HG03342 (cell line): ENCODE results near the gene POP4.
"Not testable (repeated sequence)": the region's sequence is repeated elsewhere in the genome, so short reads cannot be mapped to it uniquely, and the experiment has no call there.

Source experiments
- ATAC-seq: cut with Tn5 transposase; IDR thresholded peaks from one replicate; pipeline ENCODE4 v1.9.1; 2021; ENCODE audit warnings: mild to moderate bottlenecking, moderate library complexity; ENCODE audit not compliant: unreplicated experiment

POP4 gene

GRCh38 chr19:29610574-29611271, 4.6 kb downstream of the POP4 start:
- peak; percentile 70 for ATAC-seq

GRCh38 chr19:29612121-29612520, 6.0 kb downstream of the POP4 start:
- no peak for ATAC-seq

- ATAC-seq, result no peak
These were observed 6.9 kb downstream of the POP4 start for GRCh38 chr19:29612801-29613595.

- no peak for ATAC-seq
These were observed 8.0 kb downstream of the POP4 start for GRCh38 chr19:29614046-29614445.

- ATAC-seq, result no peak
These were observed 8.7 kb downstream of the POP4 start for GRCh38 chr19:29614780-29615179.

- no peak for ATAC-seq
These were observed 9.9 kb downstream of the POP4 start for GRCh38 chr19:29615891-29616425.

DNA sequence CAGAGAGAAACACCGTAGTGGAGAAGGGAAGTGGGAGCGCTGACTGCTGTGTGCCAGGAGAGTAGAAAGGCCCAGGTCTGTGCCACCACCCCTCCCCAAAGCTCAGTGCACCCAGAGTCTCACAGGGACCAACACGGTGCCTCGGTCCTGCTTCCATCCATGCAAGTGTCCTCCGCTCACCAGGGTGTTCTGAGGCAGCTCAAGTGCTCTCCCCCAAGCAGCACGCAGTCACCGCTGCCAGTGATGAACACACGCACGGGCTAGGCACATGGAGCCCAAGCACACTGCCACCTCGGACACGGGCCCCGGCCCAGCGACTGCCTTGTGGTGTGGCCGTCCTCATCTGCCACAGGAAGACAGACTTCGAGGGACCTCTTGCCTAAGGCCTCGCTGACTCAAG, 10.5 kb downstream of the POP4 start:
- no peak for ATAC-seq

GRCh38 chr19:29617366-29618266, 11.5 kb downstream of the POP4 start:
- no peak for ATAC-seq

GRCh38 chr19:29618434-29618833, 12.4 kb downstream of the POP4 start:
- ATAC-seq, result no peak

- ATAC-seq, result no peak
These were observed 12.8 kb downstream of the POP4 start for GRCh38 chr19:29618871-29619270.

GRCh38 chr19:29620931-29621351, 14.9 kb downstream of the POP4 start:
- ATAC-seq, result no peak

GRCh38 chr19:29622166-29623070, 16.3 kb downstream of the POP4 start:
- ATAC-seq, result no peak

GRCh38 chr19:29623726-29624488, 17.8 kb downstream of the POP4 start:
- no peak for ATAC-seq

DNA sequence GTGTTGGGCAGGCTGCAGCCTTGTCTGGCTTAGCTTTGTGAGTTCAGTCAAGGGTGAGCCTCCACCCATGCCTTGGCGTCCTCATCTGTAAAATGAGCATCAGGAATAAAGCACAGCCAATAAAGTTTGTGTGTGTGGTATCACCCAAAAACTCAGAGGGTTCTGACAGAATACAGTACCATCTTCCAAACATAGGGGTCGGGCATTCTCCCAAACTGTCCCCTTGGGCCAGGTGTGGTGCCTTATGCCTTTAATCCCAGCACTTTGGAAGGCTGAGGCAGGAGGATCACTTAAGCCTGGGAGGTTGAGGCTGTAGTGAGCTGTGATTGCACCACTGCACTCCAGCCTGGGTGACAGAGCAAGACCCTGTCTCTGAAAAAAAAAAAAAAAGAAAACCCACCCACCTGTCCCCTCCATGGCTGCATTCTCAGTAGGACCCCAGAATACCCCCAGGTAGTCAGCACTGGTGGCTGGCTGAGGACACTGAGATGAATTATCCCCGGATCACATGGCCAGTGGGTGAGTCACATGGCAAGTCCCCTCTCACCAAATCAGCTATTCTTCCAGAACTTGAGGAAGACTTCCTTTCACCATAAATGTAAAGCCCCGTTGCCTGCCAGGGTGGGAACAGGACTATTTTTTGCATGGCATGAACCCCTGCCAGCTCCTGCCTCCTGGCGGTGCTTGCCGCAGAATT, 18.6 kb downstream of the POP4 start:
- no peak for ATAC-seq

GRCh38 chr19:29625186-29625651, 19.1 kb downstream of the POP4 start:
- no peak for ATAC-seq

GRCh38 chr19:29626386-29626785, 20.3 kb downstream of the POP4 start:
- no peak for ATAC-seq

GRCh38 chr19:29626832-29627231, 20.7 kb downstream of the POP4 start:
- not testable (repeated sequence) for ATAC-seq

DNA sequence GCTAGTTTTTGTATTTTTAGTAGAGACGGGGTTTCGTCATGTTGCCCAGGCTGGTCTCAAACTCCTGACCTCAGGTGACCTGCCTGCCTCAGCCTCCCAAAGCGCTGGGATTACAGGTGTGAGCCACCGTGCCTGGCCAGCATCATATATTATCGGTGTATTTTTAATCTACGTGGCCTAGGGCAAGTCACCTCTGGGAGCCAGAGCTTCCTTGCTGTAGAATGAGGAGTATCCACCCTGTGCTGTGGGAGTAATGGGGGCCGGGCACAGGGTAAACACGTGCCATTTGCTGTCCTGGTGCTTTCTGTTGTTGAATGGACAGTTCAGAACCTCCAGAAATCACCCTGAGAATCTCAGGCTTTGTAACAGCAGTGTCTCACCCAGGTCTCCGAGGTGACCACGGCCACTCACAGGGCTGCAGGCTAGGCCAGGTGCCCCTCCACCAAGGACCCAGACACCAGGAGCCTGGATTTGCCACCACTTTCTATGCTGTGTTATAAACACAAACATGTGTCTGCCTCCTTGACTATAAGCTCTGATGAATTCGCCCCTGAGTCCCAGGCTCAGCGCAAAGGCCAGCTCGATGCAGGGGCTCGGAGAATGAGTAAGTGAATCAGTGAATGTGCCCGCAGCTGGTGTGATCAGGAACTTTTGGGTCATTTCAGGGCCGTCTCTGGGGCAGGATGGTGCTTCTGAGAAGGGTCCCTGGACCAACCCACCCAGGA, 22.7 kb downstream of the POP4 start:
- no peak for ATAC-seq
